Activated naive CD4-positive, alpha-beta T cell treated with anti-CD3 and anti-CD28 coated beads for 36 hours (primary cell): ENCODE data around the gene CYP27A1. TPM values are rescaled to one million over a fixed set of nuclear protein-coding genes. Genes with fewer than 3 reads are reported as not detected.

Experiments used
- microRNA-seq: library from miRNA; unstranded; fragments of <30 nt; microRNA quantifications from one replicate; pipeline ENCODE4 v1.2.0, GENCODE V29; 2022; ENCODE audit warnings: borderline microRNAs expressed, borderline replicate concordance
- total RNA-seq, 2 experiments: library from RNA; stranded (reverse); gene quantifications; one replicate each; pipeline ENCODE4 v1.2.3, GENCODE V29; 2021

The CYP27A1 gene
- total RNA-seq, 2 experiments from 2014 or later, result not detected

Small RNA genes within 50 kb of the gene (microRNA-seq; reads per million reads assigned to microRNA genes)
- not detected for gene MIR9500

Other genes with a start within 250 kb of the CYP27A1 start
- gene USP37, start 213.8 kb upstream of the CYP27A1 start, total RNA-seq, result 10 to 100 TPM; 21.7 to 23.2 TPM
- 10 to 100 TPM; 74.3 to 78.6 TPM for gene CNOT9, start 213.3 kb upstream of the CYP27A1 start, total RNA-seq
- gene PLCD4, start 174.2 kb upstream of the CYP27A1 start, total RNA-seq, result under 1 TPM; 0.19 to 0.49 TPM
- gene ZNF142, start 122.5 kb upstream of the CYP27A1 start, total RNA-seq, result 10 to 100 TPM; 28.0 to 28.4 TPM
- 10 to 100 TPM; 61.3 to 63.6 TPM for gene BCS1L, start 122.5 kb upstream of the CYP27A1 start, total RNA-seq
- gene RNF25, start 110.1 kb upstream of the CYP27A1 start, total RNA-seq, result 10 to 100 TPM in 1 of 2 experiments, 1 to 10 TPM in 1; 9.6 to 10.4 TPM
- 10 to 100 TPM; 14.7 to 15.1 TPM for gene STK36, start 110.1 kb upstream of the CYP27A1 start, total RNA-seq
- 10 to 100 TPM; 23.7 to 24.7 TPM for gene TTLL4, start 71.3 kb upstream of the CYP27A1 start, total RNA-seq
- gene PRKAG3, start 49.7 kb downstream of the CYP27A1 start, total RNA-seq, result not detected
- not detected for gene WNT6, start 77.7 kb downstream of the CYP27A1 start, total RNA-seq
- gene WNT10A, start 98.7 kb downstream of the CYP27A1 start, total RNA-seq, result 1 to 10 TPM; 1.1 to 1.3 TPM
- not detected for gene CDK5R2, start 177.5 kb downstream of the CYP27A1 start, total RNA-seq
- gene FEV, start 203.0 kb downstream of the CYP27A1 start, total RNA-seq, result not detected
- not detected for gene CRYBA2, start 211.3 kb downstream of the CYP27A1 start, total RNA-seq